Subcutaneous adipose tissue (tissue), 4 donors: ENCODE results near the gene LSP1. TPM values are rescaled to one million over a fixed set of nuclear protein-coding genes. Genes with fewer than 3 reads are reported as not detected.

ENCODE experiments used
- total RNA-seq, 4 donors: library from RNA; depleted of rRNA; stranded (reverse); fragments of >200 nt; gene quantifications; one replicate each; pipeline ENCODE4 v1.1.0, GENCODE V29; 2016
- TF ChIP-seq, protein P1 (sequence below): fragments of 450-650 bp; IDR thresholded peaks from one replicate; pipeline ENCODE4 v1.5.1; 2016; ENCODE audit warnings: low read depth, mild to moderate bottlenecking, control low read depth, antibody characterized with exemption, moderate library complexity

The LSP1 gene
- total RNA-seq, 4 donors from 2014 or later: 15.8 to 196 (median 73.4) TPM

DNA sequence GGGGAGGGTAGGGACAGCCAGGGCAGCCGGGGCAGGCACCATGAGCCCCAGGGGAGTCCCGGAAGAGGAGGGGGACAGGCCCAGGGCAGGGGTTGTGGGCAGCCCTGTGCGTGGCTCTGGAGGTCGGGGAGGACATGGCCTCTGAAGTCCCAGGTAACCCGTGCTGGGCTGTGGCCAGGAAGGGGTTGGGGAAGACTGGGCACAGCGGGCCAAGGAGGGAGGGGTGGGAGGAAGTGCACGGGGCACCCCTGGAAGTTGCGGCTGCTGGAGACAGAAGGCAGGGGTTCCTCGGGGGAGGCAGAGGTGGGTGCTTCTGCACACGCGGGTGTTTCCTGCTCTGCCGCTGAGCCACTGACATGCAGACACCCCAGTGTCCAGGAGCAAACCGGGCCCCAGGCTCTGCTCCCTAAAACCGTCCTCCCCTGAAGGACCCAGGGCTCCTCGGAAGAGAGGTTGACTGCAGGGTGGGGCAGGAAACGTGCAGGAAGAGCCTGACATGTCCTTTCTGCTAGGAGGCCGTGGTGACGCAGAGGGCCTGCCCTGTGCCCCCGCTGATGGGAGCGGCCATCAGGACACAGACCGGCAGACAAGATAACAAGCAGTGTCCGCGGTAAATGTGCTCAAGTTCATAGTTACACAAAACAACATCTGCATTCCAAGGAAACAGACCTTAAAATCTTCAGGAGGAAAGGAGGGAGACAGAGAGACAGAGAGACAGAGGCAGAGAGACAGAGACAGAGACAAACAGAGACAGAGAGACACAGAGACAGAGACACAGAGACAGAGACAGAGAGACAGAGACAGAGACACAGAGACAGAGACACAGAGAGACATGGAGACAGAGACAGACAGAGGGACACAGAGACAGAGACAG is 8.4 kb upstream of the LSP1 start:
- TF ChIP-seq, protein P1, sequence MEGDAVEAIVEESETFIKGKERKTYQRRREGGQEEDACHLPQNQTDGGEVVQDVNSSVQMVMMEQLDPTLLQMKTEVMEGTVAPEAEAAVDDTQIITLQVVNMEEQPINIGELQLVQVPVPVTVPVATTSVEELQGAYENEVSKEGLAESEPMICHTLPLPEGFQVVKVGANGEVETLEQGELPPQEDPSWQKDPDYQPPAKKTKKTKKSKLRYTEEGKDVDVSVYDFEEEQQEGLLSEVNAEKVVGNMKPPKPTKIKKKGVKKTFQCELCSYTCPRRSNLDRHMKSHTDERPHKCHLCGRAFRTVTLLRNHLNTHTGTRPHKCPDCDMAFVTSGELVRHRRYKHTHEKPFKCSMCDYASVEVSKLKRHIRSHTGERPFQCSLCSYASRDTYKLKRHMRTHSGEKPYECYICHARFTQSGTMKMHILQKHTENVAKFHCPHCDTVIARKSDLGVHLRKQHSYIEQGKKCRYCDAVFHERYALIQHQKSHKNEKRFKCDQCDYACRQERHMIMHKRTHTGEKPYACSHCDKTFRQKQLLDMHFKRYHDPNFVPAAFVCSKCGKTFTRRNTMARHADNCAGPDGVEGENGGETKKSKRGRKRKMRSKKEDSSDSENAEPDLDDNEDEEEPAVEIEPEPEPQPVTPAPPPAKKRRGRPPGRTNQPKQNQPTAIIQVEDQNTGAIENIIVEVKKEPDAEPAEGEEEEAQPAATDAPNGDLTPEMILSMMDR: no peak

DNA sequence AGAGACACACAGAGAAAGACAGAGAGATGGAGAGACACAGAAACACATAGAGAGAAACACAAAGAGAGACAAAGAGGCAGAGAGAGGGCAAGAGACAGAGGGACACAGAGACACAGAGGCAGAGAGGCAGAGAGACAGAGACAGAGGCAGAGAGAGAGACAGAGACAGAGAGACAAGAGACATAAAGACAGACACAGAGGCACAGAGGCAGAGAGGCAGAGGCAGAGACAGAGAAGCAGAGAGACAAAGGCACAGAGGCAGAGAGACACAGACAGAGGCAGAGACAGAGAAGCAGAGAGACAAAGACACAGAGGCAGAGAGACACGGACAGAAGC is 7.8 kb upstream of the LSP1 start:
- TF ChIP-seq, protein P1: no peak

DNA sequence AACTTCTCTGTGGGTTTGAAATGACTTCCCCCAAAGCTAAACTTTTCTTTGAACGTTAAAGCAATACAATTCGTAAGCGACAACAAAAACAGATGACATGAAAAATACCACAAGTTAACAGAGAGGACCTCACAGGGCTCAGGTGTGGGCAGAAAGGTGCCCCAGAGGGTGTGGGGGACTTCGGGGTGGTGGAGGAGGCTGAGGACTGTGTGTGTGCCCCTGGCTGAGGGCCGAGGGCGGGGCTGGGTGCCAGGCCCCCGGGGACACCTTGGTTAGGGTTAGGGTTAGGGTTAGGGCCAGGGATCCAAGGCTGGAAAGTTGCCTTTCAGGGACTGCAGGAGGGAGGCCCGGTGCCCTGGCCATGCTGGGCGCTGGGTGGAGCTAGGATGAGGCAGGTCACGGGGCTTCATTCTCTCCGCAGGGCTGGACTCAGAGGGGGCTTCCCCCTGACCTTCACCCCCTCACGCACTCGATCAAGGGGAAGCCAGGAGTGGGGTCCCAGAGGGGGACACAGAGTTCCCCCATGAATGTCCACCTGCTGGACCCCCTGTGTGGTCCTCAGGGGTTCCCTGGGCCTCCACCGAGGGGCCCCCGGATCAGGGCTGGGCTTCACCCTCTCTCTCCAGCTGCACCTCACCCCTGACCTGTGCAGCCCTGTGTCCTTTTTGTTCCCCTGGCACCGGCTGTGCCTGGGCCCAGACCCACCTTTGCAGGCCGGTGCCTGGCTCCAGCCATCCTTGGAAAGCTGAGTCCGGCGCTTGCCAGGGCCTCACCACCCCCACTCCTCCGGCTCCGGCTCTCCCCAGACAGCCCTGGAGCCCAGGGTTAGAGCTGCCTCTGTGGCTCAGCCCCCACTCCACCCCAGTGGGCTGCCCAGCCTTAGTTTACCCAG is 7.1 kb upstream of the LSP1 start:
- TF ChIP-seq, protein P1: no peak

DNA sequence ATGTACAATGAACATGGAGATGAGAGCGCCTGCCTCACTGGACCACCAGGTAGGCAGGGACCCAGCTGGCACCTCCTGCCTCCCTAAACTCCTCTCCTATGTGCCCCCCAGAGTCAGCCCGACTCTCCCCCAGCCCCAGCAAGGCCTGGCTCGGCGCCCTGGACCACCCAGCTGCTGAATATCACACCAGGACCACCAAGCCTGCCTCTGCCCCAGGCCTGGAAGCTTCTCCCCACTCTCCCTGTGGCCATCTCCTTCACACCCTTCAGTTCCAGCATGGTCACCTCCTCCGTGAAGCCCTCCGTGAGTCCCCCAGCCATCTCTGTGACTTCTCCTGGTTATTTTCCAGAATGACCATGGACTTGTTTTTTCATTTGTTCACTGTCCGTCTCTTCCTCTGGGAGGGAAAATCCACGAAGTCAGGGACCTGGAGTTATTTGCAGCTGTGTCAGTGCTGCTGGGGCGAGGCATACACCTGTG is 6.4 kb upstream of the LSP1 start:
- TF ChIP-seq, protein P1: no peak

DNA sequence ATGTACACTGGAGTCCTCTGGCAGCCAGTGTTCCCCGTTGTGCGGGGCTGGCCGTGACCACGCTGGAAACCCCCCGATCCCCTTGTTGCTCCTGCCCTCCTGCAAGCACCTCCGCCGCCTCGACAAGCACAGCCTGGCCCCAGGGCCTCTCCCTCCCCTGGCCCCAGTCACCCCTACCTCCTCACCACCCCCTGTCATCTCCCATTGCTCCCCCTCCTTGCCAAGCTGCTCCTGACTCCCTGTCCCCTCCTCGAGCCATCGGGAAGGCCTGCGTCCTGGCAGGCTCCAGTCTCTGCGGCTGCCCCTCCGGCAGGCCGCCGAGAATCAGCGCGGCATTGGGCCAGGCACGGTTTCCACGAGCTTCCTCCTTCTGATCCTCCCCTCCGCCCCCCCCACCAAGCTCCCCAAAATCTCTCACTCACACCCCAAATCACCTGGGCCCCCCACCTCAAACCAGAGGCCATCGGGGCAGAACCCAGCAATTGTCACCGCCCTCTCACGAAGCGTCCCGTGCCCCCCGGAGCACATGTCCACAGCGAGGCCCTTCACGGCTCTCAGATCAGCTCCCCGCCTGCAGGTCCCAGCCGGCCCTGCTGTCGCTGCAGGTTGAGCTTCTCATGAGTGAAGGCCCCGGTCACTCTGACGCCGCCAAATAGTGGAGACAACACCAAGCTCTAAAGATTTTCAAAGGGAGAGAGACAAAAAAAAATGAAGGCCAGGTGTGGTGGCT is 5.7 kb upstream of the LSP1 start:
- TF ChIP-seq, protein P1: no peak

DNA sequence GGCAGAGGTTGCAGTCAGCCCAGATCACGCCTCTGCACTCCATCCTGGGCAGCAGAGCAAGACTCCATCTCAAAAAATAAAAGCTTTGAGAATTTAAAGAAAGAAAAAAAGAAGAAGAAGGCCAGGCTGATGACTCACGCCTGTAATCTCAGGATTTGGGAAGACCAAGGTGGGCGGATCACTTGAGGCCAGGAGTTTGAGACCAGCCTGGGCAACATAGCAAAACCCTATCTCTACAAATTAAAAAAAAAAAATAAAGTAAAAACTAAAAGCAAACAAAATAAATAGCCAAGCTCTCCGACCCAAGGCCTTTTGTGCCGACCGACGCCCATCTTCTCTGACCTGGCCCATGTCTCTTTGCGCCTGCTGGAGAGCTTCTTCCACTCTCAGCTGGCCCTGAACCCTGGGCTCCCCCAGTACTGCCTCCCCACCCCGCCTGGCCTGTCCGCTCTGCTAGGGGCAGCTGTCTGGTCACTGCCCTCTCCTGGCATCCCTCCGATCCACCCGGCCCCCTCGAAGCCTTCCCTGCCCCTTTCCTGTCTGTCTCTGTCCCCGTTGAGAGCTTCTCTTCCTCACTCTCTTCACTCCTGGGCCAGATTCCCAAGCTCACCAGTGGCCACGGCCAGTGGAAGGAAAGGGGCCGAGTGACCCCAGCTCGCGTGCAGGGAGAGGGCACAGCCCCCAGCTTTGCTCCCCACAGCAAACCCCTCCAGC is 4.8 kb upstream of the LSP1 start:
- TF ChIP-seq, protein P1: no peak
